KMS-11 (cell line): Measurements from ENCODE around the gene API5.

ENCODE experiments used
- H2AFZ ChIP-seq: fragments of 200-600 bp; sonication (generic); 2 replicates; pipeline ENCODE4 v1.6.1; 2016; ENCODE audit warnings: antibody characterized with exemption, mixed run types, low read depth
- H3K27ac ChIP-seq: fragments of 200-600 bp; sonication (generic); 2 replicates; pipeline ENCODE4 v1.6.1; 2016; ENCODE audit warnings: mild to moderate bottlenecking, mixed run types
- H3K27me3 ChIP-seq: fragments of 200-600 bp; sonication (generic); 2 replicates; pipeline ENCODE4 v1.6.1; 2017; ENCODE audit warnings: mild to moderate bottlenecking, low read depth, mixed run types, moderate library complexity; ENCODE audit not compliant: insufficient read depth
- H3K36me3 ChIP-seq: fragments of 200-600 bp; sonication (generic); 2 replicates; pipeline ENCODE4 v1.6.1; 2017; ENCODE audit warnings: mild to moderate bottlenecking, mixed run types; ENCODE audit not compliant: insufficient read depth
- H3K4me1 ChIP-seq: fragments of 200-600 bp; sonication (generic); 2 replicates; pipeline ENCODE4 v1.6.1; 2016; ENCODE audit warnings: mild to moderate bottlenecking, low read depth, mixed run types; ENCODE audit not compliant: poor library complexity, severe bottlenecking
- H3K4me2 ChIP-seq: fragments of 200-600 bp; sonication (generic); 2 replicates; pipeline ENCODE4 v1.7.0; 2016; ENCODE audit warnings: mild to moderate bottlenecking, mixed run types
- H3K4me3 ChIP-seq: fragments of 200-600 bp; sonication (generic); IDR thresholded peaks from 2 replicates; pipeline ENCODE4 v1.6.1; 2017; ENCODE audit warnings: low read depth, low read length, mixed read lengths; ENCODE audit not compliant: insufficient read depth
- H3K79me2 ChIP-seq: fragments of 200-600 bp; sonication (generic); 2 replicates; pipeline ENCODE4 v1.6.1; 2016; ENCODE audit warnings: low read depth, mixed run types; ENCODE audit not compliant: insufficient read depth
- H3K9ac ChIP-seq: fragments of 200-600 bp; sonication (generic); 2 replicates; pipeline ENCODE4 v1.6.1; 2016; ENCODE audit warnings: mild to moderate bottlenecking, mixed run types
- H4K20me1 ChIP-seq: fragments of 200-600 bp; sonication (generic); 2 replicates; pipeline ENCODE4 v1.6.1; 2016; ENCODE audit warnings: mild to moderate bottlenecking, mixed run types; ENCODE audit not compliant: insufficient read depth
- TF ChIP-seq, protein P1 (sequence below): fragments of 200-600 bp; sonication (generic); conservative IDR thresholded peaks from 2 replicates; pipeline ENCODE4 v1.6.1; 2017; ENCODE audit warnings: low read depth, mild to moderate bottlenecking, antibody characterized with exemption, low read length, moderate library complexity, mixed read lengths

API5 gene

DNA sequence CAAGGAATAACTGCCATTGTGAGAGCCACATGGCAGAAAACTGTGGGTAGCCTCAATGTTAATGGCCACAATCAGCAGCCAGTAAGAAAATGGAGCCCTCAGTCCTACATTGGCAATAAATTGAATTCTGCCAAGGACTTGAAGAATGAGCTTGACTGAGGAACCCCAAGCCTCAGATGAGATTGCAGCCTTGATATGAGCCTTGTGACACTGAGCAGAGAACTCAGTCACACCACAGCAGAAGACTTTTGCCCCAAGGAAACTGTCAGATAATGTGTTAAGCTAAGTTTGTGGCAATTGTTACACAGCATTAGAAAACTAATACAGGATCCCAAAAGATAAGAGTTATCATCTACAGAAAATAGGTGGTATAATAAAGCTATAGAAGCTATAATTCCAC is 44.5 kb downstream of the API5 start:
- H3K4me1 ChIP-seq = peaks cover 17% of the 10 kb centered on the region
- no peak overlapping the region for H3K27ac ChIP-seq
- H3K27me3 ChIP-seq = no peaks in the 10 kb centered on the region
- TF ChIP-seq, protein P1, sequence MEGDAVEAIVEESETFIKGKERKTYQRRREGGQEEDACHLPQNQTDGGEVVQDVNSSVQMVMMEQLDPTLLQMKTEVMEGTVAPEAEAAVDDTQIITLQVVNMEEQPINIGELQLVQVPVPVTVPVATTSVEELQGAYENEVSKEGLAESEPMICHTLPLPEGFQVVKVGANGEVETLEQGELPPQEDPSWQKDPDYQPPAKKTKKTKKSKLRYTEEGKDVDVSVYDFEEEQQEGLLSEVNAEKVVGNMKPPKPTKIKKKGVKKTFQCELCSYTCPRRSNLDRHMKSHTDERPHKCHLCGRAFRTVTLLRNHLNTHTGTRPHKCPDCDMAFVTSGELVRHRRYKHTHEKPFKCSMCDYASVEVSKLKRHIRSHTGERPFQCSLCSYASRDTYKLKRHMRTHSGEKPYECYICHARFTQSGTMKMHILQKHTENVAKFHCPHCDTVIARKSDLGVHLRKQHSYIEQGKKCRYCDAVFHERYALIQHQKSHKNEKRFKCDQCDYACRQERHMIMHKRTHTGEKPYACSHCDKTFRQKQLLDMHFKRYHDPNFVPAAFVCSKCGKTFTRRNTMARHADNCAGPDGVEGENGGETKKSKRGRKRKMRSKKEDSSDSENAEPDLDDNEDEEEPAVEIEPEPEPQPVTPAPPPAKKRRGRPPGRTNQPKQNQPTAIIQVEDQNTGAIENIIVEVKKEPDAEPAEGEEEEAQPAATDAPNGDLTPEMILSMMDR = no peak
- H3K9ac ChIP-seq = no peak overlapping the region
- H2AFZ ChIP-seq = no peak overlapping the region
- H3K36me3 ChIP-seq = no peaks in the 10 kb centered on the region
- peaks cover 22% of the 10 kb centered on the region for H3K79me2 ChIP-seq
- H3K4me3 ChIP-seq = no peak overlapping the region
- no peak overlapping the region for H3K4me2 ChIP-seq
- H4K20me1 ChIP-seq = no peaks in the 10 kb centered on the region

DNA sequence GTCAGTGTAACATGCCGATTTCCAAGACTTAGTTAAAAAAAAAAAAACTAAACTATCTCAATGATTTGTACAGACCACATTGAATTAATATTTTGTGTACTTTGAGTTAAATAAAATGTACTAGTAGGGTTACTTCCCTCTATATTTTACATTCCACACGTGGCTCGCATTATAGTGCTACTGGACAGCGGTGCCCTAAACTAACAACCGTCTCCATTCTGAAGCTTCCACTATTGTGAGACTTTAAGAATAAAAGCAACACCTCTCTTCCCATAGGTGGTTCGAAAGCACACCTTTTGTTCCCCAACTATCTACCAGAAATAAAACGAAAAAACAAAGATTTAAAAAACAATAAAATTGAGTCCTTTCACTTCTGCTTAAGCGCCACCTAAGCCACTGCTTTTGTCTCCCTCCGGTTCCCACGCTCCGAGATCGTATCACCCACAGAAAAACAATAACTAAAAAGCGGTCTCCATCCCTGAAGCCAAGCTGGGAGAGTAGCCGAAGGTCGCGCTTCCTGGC is 46.5 kb downstream of the API5 start:
- H3K36me3 ChIP-seq = no peaks in the 10 kb centered on the region
- no peaks in the 10 kb centered on the region for H3K27me3 ChIP-seq
- peaks cover 20% of the 10 kb centered on the region for H3K4me1 ChIP-seq
- no peak overlapping the region for H3K4me3 ChIP-seq
- H3K9ac ChIP-seq = peak overlapping the region; percentile 95
- H4K20me1 ChIP-seq = no peaks in the 10 kb centered on the region
- peak overlapping the region; percentile 63 for H3K4me2 ChIP-seq
- H3K79me2 ChIP-seq = peaks cover 42% of the 10 kb centered on the region
- H3K27ac ChIP-seq = peak overlapping the region; percentile 92; the same call in 1 of the 2 replicates
- peak overlapping the region; percentile 77 for H2AFZ ChIP-seq
- TF ChIP-seq, protein P1 = no peak

DNA sequence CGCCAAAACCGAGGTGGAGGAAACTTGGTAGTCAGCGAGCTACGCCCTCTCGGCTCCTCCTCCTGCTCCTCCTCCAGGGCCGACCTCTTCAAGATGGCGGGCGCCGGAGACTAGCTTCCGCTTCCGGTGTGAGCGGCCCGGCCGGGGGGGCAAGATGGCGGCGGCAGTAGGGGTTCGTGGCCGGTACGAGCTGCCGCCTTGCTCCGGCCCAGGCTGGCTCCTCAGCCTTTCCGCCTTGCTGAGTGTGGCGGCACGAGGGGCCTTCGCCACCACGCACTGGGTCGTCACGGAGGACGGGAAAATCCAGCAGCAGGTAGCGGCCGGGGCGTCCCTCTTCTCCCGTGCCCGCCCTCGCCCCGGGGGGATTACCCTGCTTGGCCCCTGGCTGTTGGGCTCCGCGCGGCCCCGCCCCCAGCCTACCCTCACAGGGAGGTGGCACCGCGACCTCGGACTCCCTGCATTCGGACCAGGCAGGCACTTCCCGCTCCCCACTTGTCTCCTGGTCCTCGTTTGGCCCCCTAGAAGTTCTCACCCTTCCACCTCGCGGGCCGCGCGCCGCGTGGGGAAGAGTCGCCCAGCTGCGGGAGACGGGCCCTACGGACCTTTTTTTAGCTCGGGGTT is 47.1 kb downstream of the API5 start, which contains the start of gene TTC17:
TTC17 (plus strand) TSS at position 120 of the 621 bp plus-strand sequence; CDS start at position 155, 35 bp downstream.
- peak within 1 kb of the TSS; percentile 23 for H3K4me3 ChIP-seq
- H2AFZ ChIP-seq = peak within 1 kb of the TSS; percentile 77
- no peaks in the 10 kb centered on the region for H3K36me3 ChIP-seq
- peaks cover 48% of the 10 kb centered on the region for H3K79me2 ChIP-seq
- H3K27ac ChIP-seq = peak within 1 kb of the TSS; percentile 92
- H3K4me2 ChIP-seq = peak within 1 kb of the TSS; percentile 86
- H3K27me3 ChIP-seq = no peaks in the 10 kb centered on the region
- no peaks in the 10 kb centered on the region for H4K20me1 ChIP-seq
- peak within 1 kb of the TSS; percentile 95 for H3K9ac ChIP-seq
- TF ChIP-seq, protein P1 = no peak
- peaks cover 20% of the 10 kb centered on the region for H3K4me1 ChIP-seq

DNA sequence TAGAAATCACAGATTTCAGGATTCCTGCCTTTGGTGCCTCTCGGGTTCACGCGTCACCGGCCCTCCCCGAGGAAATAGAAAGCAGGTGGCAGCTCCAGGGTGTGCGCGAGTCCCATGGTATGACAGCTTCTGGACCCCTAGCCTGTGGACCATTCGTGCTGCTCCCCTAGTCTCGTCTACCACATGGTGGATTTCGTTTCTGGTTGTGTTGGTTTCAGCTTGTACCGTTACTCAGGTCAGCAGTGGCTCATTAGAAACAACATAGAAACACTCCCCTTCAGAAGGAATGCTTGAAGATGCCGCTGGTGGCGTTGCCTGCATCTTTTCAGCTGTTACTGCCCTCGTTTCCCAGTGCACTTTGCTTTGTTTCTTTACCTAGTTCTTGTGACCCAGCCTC is 47.6 kb downstream of the API5 start:
- peak overlapping the region; percentile 23 for H3K4me3 ChIP-seq
- H3K27me3 ChIP-seq = no peaks in the 10 kb centered on the region
- H3K27ac ChIP-seq = peak overlapping the region; percentile 92
- peak overlapping the region; percentile 77 for H2AFZ ChIP-seq
- H3K9ac ChIP-seq = peak overlapping the region; percentile 95
- H4K20me1 ChIP-seq = no peaks in the 10 kb centered on the region
- H3K4me1 ChIP-seq = peaks cover 20% of the 10 kb centered on the region
- H3K79me2 ChIP-seq = peaks cover 53% of the 10 kb centered on the region
- peak overlapping the region; percentile 86 for H3K4me2 ChIP-seq
- H3K36me3 ChIP-seq = no peaks in the 10 kb centered on the region
- TF ChIP-seq, protein P1 = no peak
